Left ventricle myocardium superior (tissue), 1 donor: ENCODE data around the gene CFAP299. TPM values are rescaled to one million over a fixed set of nuclear protein-coding genes. Genes with fewer than 3 reads are reported as not detected.
"Not testable (repeated sequence)": the region's sequence is repeated elsewhere in the genome, so short reads cannot be mapped to it uniquely, and the experiment has no call there.

Experiments used
- ATAC-seq: fragments of 200-7000 bp; cut with Tn5 transposase; one replicate; pipeline ENCODE4 v1.9.1; 2020; ENCODE audit warnings: mild to moderate bottlenecking, moderate library complexity
- DNase-seq: peaks from one replicate; pipeline ENCODE4 v3.0.0-alpha.2; 2020
- intact Hi-C: fragments of 100-400 bp; cut with micrococcal nuclease; formaldehyde crosslinking; loops from one replicate; pipeline ENCODE4 v1.11.0; 2022
- total RNA-seq: library from RNA; stranded (reverse); fragmentation: NEBNext Ultra II Directional; extraction: Animal tissue kit (Norgen Biotek cat#: 25700); gene quantifications from one replicate; pipeline ENCODE4 v1.2.1, GENCODE V29; 2021
- donor health status: DM: no; HTN: yes; CAD: no; lungs with severe emphysema.

The CFAP299 gene
- total RNA-seq, 1 donor from 2014 or later, result not detected

DNA sequence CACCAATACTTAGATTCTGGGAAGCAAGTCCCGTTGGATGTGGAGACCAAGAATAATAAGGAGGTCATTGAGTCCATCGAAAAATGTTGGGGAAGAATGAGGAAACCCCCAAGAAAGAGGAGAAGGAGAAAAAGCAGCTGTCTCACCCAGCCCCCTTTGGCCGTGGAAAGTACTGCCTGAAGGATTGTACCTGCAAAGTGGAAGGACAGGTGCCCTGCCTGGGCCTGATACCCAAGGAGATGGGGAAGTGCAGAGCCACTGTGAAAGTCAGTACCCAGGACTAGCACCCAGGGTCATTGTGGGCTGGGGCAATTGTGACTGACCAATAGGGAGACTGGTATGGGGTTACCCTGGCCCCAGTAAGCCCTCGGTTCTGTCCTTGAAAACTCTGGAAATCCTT is 13.8 kb upstream of the CFAP299 start:
- intact Hi-C loops, result no loop called here
- ATAC-seq (no peak), DNase-seq (no peak)

DNA sequence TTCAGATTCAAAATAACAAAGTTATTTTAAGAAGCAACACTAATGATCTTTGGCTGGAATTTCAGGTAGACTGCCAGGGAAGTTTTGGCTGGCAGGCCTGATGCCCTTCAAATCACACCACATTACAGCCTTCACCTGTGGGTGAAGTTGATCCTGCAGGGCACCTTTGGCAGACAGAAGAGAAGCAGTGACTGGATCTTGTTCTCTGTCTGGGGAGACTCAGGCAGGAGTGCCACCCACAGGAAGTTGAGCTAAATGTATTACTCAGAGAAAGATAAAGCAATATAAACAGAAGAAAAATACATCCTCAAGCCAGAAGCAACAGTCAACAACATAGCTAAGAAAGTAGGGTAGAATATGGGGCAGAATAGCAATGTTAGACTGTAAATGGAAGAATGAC is 12.8 kb upstream of the CFAP299 start:
- ATAC-seq (peak; percentile 54), DNase-seq (no peak)
- intact Hi-C loops, result no loop called here

DNA sequence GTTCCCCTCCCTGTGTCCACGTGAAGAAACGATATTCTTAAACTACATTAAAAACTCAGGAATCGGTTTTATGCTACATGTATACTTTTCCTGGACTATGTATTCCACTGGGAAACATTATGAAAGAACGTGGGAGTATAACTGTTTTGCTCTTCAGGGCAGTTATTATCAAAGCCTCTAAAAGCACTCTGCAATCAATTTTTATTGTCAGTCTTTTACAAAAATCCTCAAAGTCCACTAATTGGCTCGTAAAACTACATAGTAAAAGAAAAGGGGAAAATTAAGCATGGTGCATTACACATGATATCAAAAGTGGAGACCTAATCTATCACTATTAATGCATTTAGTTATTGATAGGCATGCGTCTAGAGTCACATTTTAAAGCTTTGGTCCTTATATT is 11.4 kb upstream of the CFAP299 start:
- DNase-seq, result no peak
- intact Hi-C loops, result no loop called here
- no peak for ATAC-seq

DNA sequence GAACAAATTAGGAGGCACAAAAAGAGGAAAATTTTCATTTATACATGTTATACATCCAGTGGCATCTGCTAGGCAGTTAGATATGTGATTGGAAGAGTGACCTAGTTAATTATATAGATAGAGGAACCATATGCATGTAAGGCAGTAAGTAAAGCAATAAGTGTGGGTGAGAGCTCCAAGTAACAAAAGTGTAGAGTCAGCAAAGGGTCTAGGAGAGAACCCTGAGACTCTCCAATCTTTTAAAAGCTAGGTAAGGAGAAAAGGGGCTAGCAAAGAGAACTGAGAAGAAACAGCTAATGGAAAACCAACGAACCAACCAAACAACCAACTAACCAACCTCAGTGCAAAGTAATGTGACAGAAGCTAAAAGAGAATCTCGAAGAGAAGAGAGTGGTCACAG is 3.8 kb upstream of the CFAP299 start:
- intact Hi-C loops, result no loop called here
- ATAC-seq, result no peak
- DNase-seq, result no peak

DNA sequence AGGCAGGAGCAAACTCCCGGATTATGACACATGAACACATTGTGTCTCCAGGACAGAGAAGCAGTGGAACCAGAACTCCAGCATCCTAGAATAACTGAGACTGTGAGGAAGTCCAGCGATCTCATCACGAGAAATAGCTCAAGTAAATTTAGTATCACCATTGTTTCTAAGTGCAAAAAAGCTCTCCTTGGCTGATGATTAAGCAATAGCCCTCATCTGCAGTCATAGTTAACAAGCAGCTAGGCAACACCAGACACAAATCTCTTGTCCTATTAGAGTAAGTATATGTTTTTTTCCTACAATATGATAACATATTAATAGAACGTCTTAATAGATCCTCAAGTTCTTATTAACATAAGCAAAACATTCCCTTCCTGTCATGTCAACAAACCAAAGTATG is 2.4 kb upstream of the CFAP299 start:
- ATAC-seq (no peak), DNase-seq (no peak)
- intact Hi-C loops, result no loop called here

- intact Hi-C loops, result no loop called here
Measured at GRCh38 chr4:80334568-80334967, 962 bp upstream of the CFAP299 start.

GRCh38 chr4:80335226-80335553 is 340 bp upstream of the CFAP299 start:
- DNase-seq, result no peak
- no peak for ATAC-seq
- intact Hi-C loops, result no loop called here

More at GRCh38 chr4:80334568-80334967, 962 bp upstream of the CFAP299 start:
- DNase-seq (no peak), ATAC-seq (no peak)

GRCh38 chr4:80336582-80336981 is 1.1 kb downstream of the CFAP299 start:
- ATAC-seq, result peak; percentile 69
- intact Hi-C loops, result no loop called here
- DNase-seq, result peak; percentile 31

- intact Hi-C loops, result no loop called here
- DNase-seq (no peak), ATAC-seq (no peak)
Measured at GRCh38 chr4:80340036-80340435, 4.5 kb downstream of the CFAP299 start.

- ATAC-seq, intact Hi-C loops, DNase-seq: not testable (repeated sequence)
Measured at GRCh38 chr4:80342684-80343083, 7.2 kb downstream of the CFAP299 start.

DNA sequence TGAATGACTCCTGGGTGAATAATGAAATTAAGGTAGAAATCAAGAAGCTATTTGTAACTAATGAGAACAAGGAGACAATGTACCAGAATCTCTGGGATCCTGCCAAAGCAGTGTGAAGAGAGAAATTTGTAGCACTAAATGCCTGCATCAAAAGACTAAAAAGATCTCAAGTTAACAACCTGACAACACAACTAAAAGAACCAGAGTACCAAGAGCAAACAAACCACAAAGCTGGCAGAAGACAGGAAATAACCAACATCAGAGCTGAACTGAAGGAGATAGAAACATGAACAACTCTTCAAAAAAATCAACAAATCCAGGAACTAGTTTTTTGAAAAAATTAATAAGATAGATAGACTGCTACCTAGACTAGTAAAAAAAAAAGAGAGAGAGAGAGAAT is 8.4 kb downstream of the CFAP299 start:
- intact Hi-C loops, result no loop called here
- DNase-seq, result no peak

DNA sequence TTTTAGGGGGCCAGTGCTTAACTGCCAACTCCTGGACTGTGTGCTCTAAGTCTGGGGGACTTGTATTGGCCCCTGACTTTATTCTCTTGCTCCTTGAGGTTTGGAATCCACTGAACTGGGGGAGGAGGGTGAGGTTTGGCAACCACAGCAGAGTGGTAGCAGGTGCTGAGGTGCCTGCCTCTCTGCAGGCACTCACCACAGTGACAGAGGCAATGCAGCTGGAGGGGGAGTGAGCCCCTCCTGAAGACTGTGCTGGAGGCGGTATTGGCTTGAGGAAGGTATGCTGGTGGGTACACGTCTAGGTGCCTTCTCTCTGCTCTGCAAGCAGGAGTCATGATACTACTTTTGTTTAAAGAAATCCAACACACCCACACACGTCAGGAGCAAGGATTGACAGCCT is 24.6 kb downstream of the CFAP299 start:
- ATAC-seq (no peak), DNase-seq (no peak)
- intact Hi-C loops, result loop anchor here (10.0 kb wide), 2 partner anchors 635 to 695 kb away; no protein-coding TSS in a partner anchor

More for the DNA sequence above, 8.4 kb downstream of the CFAP299 start:
- ATAC-seq, result no peak

DNA sequence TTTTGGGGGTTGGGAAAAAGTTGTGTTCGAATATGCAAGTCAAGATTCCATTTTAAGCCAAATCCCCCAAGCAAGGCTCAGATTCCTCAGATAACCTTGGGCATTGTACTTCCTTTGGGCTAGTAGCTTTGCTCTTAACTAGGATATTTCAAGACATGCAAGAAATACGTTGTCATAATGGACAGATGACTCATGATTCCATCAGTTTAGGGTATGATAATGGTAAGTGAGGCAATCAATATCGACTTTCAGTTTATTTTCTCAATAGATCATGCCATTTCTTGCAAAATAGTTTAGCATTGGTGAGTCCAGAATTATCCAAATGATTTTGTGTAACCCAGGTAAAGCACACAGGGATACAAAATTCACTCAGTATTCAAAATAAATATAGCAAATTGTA is 25.4 kb downstream of the CFAP299 start:
- no peak for DNase-seq
- ATAC-seq, result no peak
- intact Hi-C loops, result loop anchor here (10.0 kb wide), 2 partner anchors 634 to 694 kb away; no protein-coding TSS in a partner anchor

DNA sequence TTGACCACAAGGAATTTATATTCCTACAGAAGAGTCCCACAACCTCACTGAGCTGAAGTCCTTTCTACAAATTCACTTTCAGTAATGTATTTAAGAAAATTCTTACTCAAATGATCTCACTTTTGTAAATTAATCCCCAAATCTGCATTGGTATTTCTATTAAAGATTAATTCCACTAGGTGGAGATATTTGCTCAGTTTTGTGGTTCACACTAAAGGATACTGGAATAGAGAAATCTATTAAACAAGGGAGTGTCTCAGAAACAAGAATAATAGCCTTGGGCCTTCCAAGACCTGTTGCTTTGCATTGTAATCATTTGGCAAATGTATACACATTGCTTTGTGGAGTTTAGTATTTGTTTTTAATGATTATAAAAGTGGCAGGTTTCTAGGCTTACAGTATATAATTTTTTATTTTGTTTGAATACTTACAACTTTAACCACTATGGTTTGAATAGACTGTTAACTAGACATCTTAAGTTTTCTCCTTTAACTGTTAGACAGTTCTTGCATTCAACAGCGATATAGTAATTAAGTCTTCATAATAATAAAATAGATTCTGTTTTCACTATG is 25.9 kb downstream of the CFAP299 start:
- intact Hi-C loops, result loop anchor here (10.0 kb wide), 2 partner anchors 633 to 693 kb away; no protein-coding TSS in a partner anchor
- ATAC-seq, result no peak
- DNase-seq, result no peak

DNA sequence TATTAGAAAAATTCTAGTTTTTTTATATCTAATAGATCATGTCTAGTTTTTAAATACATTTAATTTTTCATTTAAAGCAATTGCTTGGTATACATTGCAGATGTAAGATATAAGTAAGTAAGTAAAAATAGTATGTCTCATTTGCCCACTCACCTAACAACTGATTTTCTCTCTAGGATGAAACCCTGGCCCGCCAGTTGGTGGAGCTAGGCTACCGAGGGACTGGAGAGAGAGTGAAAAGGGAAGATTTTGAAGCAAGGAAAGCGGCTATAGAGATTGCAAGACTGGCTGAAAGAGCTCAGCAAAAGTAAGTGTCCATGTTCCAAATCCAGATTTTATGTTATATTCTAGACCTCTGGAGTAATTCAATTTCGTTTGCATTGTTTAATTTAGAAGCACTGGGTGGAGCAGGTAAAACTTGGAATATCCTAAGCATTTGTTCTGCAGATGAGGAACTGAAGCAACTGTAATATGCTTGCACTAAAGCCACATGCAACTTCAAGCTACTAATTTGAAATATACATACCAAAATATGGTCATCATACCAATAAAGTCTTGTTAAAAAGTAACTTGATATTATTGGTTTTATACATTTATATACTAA is 27.1 kb downstream of the CFAP299 start:
- DNase-seq, result no peak
- no peak for ATAC-seq
- intact Hi-C loops, result loop anchor here (10.0 kb wide), 2 partner anchors 632 to 692 kb away; no protein-coding TSS in a partner anchor

- DNase-seq, result no peak
- ATAC-seq, result peak; percentile 48
- intact Hi-C loops, result loop anchor here (10.0 kb wide), 2 partner anchors 629 to 689 kb away; no protein-coding TSS in a partner anchor
Measured at GRCh38 chr4:80365928-80366327, 30.4 kb downstream of the CFAP299 start.

- ATAC-seq, result no peak
- no peak for DNase-seq
- intact Hi-C loops, result loop anchor here (10.0 kb wide), 2 partner anchors 627 to 687 kb away; no protein-coding TSS in a partner anchor
Measured at GRCh38 chr4:80367737-80368136, 32.2 kb downstream of the CFAP299 start.

GRCh38 chr4:80370635-80371034 is 35.1 kb downstream of the CFAP299 start:
- DNase-seq (no peak), ATAC-seq (no peak)
- intact Hi-C loops, result no loop called here

DNA sequence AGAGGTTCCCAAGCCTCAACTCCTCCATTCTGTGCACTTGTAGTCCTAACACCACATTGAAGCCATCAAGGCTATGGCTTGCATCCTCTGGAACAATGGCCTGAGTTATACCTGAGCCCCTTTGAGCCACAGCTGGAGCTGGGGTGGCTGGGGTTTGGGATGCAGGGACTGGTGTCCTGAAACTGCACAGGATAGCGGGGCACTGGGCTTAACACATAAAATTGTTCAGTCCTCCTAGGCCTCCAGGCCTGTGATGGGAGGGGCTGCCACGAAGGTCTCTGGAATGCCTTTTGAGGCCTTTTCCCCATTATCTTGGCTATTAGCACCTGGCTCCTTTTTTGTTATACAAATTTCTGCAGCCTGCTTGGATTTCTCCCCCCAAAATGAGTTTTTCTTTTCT is 35.5 kb downstream of the CFAP299 start:
- ATAC-seq (no peak), DNase-seq (no peak)
- intact Hi-C loops, result no loop called here

- no peak for ATAC-seq
- no peak for DNase-seq
- intact Hi-C loops, result no loop called here
Measured at GRCh38 chr4:80374180-80374579, 38.6 kb downstream of the CFAP299 start.
